HEK293T (cell line): ENCODE data around the gene CEP162.

ENCODE experiments used
- ARNT ChIP-seq: fragments of 450-650 bp; IDR thresholded peaks from 2 replicates; pipeline ENCODE4 v1.6.1; 2017; ENCODE audit warnings: mild to moderate bottlenecking
- BHLHE40 ChIP-seq: fragments of 450-650 bp; IDR thresholded peaks from 2 replicates; pipeline ENCODE4 v1.6.1; 2016; ENCODE audit warnings: mild to moderate bottlenecking, moderate library complexity, borderline replicate concordance
- FOXM1 ChIP-seq: fragments of 450-650 bp; IDR thresholded peaks from 2 replicates; pipeline ENCODE4 v1.6.1; 2017; ENCODE audit warnings: mild to moderate bottlenecking, borderline replicate concordance
- SUZ12 ChIP-seq: fragments of 450-650 bp; IDR thresholded peaks from 2 replicates; pipeline ENCODE4 v1.6.1; 2016; ENCODE audit warnings: mild to moderate bottlenecking
- ZNF384 ChIP-seq: fragments of 450-650 bp; IDR thresholded peaks from 2 replicates; pipeline ENCODE4 v1.6.1; 2016

- no peak for TF ChIP-seq ARNT
- TF ChIP-seq ZNF384: no peak
- no peak for TF ChIP-seq FOXM1
- no peak for TF ChIP-seq SUZ12
- TF ChIP-seq BHLHE40: no peak
Observed at GRCh38 chr6:84218091-84218490, 9.4 kb downstream of the CEP162 start.
